ENCODE results near the gene COX8A.

GRCh38 chr11:63951779-63952536 is 22.5 kb upstream of the COX8A start:
- TF ChIP-seq CTCF (conservative IDR thresholded peaks at IDR 0.05; ENCODE audit: low read depth, low read length): no peak
- no peak for TF ChIP-seq EZH2 (IDR thresholded peaks at IDR 0.05; ENCODE audit: low read length, unreplicated experiment)
- TF ChIP-seq EZH2phosphoT487 (IDR thresholded peaks at IDR 0.05; ENCODE audit: borderline replicate concordance, low read length): no peak

Measured in PC-3 (cell line).